RPMI8226 (cell line): ENCODE measurements around the gene LTK.

Experiments
- DNase-seq: peaks from one replicate; pipeline ENCODE4 v3.0.0-alpha.2; 2015

LTK gene

DNA sequence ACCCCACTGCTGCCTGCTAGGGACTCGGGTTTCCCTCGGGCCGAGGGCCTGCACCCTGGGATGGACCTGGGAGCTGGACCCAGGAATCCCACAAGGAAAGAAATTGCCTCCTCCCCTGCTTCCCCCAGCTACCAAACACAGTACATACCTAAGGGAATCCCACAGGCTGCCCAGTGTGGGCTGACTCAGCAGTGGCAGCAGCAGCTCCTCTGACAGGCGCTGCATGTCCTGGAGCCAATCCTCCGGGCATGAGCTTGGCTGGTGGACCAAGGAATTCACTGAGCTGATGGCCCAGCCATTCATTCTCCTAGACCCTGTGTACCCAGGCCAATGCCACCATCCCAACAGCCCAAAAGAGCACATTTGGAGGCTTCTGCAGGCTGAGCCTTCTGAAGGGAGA lies 9.5 kb upstream of the LTK start:
- no peak for DNase-seq

DNA sequence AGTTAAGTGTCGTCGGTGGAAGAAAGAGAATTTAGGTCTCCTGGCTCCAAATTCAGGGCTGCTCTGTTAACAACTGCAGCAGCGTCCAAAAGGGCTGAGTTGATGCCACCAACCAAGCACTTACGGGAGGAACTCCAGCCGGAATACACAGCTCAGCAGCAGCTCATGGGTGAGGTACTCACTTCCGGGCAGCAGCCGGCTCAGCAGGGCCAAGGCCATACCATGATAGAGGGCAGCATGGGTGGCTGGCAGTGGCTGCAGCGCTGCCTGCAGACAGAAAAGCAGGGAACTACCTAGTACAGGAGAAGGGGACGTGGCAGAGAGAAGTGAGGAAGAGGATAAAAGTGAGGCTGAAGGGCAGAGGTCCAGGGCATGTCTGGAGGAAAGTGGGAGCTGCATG lies 8.0 kb upstream of the LTK start:
- DNase-seq = no peak

DNA sequence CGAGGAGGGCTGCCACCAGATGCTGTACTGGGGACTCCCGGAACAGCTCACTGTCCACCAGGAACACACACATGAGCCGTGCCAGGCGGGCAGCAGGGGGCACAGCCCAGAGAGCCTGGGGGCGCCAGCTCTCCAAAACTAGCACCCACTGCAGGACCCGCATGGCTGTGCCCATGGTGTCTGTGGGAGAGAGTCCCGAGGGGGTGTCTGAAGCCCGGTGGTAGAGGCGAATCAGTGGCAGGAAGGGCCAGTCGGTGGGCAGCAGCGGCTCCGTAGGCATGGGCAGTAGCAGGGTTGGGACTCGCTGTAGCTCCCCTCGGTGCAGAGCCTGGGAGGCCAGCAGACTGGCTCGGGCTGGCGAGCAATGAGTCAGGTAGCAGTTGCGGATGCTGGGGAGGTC lies 7.0 kb upstream of the LTK start:
- no peak for DNase-seq

DNA sequence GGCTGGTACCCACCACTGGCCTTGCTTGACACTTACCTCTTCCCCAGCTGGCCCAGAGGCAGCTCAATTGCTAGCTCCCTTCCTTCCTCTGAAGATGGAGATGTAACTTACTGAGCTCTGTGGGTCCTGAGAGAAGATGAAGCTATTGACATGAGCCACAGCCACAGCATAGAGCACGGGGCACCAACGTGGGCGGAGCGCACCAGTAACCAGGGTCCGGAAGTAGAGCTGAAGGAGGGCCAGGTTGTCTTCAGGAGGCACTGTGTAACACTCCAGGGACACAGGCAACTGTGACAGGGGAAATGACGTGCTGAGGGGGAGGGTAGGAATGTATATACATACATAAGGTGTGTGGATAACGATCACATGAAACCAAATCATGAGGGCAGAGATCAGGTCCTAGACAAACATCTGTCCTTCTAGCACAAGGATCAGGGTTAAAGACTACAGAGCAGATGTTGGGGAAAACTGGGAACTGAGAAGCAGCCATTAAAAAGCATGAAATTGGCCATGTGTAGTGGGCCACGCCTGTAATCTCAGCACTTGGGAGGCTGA lies 4.3 kb upstream of the LTK start:
- DNase-seq = no peak

DNA sequence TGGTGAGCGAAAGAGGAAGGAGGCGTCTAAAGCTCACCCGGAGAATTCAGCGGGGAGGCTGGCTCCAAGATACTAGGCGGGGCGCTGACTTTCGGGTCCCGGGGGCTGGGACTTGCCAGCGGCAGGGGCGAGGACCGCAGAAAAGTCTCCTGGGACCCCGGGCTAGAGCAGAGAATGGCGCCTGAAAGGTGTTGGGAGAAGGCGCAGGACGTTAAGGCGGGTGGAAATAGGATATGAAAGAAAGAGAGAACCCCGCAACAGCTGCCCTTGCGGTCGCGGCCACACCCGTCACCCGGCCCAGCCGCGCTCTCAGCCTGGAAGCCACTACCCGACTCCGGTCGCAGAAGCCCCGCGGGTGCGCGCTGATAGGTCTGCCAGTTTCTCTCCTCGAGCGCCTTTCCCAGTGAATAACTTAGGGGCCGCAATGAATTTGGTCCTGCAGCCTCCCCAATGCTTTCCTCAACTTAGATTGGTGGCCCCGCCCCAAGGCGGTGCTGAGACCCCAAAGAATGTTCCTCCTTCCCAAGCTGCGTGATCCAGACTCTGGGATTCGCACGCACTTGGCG lies 604 bp downstream of the LTK start:
- DNase-seq = peak; percentile 42

DNA sequence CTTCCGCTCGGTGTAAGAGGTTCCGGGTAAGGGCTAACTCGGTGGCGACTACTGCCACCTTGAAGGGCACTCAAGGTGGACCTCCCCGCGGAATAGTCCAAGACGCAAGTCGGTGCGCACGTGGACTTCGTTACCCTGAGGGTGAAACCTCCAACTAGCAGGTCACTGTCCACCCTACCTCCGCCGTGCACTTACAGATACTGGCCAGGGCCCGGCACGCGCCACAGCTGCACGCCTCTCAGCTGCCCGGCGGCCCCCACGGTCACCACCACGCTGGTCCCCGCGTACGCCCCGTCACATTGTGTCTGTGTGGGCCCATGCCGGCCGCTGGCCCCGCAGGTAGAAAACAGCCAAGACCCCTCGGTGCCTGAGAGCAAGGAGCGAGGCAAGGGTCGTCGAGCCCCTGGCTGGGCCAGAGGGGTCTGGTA lies 1.1 kb downstream of the LTK start:
- DNase-seq = no peak

DNA sequence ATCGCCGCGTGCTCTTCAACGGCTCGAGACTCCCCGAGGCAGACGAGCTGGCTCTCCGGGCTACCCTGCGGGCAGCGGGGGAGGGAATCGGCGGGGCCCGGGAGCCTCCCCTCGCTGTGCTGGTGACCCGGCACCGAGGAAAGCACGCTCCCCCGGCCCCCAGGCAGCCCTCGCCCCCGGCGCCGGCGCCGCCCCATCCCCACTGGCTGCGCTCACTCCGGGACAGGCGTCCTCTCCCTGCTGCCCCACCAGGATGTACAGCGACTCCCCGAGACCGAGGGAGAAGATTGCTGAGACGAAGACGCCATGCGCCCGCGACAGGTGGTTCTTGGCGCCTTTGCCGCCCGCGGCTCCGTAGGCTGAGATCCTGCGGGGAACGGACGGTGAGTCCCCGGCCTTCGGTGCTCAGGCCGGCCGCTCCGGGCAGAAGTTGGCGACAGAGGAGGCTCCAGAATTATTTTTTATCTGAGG lies 1.7 kb downstream of the LTK start:
- no peak for DNase-seq

DNA sequence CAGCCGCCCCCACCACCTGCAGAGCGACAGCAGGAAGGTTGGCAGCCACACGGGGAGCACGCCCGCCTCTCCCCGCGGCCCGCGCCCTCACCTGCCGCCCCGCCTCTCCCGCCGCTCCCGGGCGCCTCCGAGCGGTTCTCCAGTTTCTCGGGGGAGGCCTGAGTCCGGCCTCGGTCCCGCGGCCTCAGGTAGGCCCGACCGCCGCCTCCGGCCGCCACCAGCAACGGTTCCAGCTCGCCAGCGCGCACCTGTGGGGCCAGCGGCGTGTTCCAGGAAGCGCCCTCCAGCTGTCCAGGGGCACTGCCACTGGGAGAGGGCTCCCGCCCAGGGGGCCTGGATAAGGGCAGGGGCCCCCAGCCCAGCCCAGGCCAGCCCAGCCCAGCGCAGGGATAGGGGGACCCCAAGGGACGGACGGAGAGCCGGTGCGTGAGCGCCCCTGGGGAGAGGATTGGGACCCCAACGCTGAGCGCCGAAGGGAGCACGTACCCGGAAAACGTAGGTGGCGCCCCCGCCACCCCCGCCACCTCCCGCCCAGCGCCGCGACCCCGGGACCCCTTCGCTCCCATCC lies 2.2 kb downstream of the LTK start:
- no peak for DNase-seq

DNA sequence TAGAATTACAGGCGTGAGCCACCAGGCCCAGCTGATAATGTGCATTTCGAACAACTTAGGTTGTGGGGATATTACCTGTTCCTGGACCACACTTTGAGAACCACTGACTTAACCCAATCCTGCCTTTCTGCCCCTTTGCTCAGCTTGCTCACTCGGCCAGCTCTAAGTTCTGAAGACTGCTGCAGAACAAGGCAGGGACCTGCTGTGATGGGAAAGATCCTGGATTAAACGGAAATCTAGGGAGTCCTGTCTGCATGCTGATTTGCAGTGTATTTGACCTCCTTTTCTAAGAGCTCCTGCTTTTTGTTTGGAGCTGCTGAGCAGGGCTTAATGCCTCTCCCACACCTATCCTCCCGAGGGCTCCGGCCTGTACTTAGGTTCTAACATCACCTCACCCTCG lies 2.9 kb downstream of the LTK start:
- DNase-seq = no peak

DNA sequence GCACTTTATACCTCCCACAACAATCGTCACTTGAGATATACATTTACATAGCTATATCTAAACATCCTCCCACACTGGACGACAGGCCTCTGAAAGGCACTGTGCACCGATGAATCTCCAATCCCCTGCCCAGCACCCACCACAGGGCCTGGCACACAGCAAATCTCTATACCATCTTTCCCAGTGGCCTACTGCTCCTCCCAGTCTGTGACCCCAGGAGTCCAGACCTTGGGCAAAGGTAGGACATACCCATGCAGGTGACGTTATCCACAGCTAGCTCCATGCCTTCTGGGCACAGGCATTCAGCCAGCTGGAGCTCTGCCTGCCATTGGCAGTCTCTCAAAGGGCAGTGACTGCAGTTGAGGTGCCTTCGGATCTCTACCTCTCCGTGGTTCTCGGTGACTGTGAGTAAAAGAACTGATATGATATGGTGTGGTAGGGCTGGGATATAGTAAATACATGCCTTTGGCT lies 5.8 kb downstream of the LTK start:
- peak; percentile 26 for DNase-seq

DNA sequence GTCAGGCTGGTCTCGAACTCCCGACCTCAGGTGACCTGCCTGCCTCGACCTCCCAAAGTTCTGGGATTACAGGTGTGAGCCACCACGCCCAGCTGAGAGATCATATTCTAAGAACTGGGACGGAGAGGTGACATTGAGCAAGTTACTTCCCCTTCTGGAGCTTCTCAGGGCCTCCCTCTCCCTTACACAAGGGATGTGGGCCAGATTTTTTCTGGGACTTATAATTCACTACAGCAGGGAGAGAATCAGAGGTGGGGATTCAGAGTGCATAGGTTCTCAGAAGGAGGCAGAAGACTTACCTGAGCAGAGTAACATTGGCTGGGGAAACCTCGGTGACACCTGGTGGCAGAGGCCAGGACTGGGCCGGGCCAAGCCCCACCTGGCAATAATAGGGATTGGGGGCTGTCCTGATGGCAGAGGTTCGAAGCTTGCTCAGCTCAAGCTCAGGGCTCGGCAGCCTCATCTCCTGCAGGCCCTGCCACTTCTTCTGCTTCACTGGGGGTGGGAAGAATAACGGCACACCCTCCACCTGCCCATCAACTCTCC lies 6.8 kb downstream of the LTK start:
- DNase-seq = no peak

DNA sequence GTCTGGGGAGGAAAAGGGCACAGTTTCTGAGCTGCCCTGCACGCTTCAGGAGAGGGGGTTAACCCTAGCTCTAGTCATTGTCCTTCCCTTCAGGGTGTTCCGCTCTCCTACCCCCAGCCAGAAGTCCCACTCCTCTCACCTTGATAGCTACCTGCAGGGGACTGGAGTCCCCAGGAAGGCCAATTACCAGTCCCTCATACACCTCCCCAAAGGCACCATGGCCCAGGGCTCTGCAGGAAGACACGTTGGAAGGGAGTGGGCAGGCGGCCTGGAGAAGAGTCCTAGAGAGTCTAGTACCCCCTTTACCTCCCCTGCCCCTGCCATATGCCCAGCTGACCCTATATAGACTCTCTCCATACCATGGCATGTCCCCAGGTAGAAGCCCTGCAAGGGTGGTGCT lies 7.9 kb downstream of the LTK start:
- no peak for DNase-seq

DNA sequence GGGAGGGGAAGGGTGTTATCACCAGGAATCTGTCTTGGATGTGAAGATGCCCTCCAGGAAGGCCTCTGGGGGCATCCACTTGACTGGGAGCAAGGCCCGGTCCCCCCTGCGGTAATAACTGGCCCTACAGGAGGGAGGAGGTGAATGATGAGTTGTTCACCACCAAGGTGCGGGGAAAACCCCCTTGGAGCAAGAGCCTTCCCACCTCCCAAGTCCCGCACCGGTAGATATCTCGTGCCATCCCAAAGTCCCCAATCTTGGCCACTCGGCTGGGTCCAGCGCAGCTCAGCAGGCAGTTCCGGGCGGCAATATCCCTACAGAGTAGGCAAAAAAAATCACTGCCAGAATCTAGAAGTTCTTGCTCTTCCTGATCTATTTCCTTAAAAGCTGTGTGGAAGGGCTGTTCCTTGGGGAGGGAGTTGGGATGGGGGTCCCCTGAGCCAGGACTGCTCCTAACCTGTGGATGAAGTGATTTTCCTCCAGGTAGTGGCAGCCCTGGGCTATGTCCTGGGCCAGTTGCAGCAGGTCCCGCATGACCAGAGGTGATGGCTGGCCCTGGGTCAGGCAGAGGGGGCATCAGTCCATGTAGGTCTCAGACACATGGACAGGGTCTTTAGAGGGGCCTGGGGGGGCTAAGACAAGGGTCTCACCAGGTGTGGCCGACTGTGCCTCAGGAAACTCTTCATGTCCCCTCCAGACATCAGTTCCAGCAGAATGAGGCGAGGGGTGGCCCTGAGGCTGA lies 8.7 kb downstream of the LTK start:
- no peak for DNase-seq

DNA sequence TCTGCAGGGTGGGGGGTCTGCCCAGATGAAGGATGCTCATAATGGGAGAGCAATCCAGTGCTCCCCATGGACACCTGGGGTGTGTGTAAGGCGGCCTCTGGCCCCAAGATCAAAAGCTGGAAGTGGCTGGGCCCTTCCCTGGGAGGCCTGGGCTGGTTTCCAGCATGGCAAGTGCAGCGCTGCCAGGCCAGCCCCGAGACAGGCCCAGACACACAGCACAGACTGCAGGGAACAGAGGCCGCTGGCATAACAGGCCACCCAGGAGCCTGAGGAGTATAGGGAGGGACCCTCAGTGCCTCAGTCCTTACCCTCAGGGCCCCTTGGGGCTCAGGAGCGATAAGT lies 10.0 kb downstream of the LTK start:
- no peak for DNase-seq

DNA sequence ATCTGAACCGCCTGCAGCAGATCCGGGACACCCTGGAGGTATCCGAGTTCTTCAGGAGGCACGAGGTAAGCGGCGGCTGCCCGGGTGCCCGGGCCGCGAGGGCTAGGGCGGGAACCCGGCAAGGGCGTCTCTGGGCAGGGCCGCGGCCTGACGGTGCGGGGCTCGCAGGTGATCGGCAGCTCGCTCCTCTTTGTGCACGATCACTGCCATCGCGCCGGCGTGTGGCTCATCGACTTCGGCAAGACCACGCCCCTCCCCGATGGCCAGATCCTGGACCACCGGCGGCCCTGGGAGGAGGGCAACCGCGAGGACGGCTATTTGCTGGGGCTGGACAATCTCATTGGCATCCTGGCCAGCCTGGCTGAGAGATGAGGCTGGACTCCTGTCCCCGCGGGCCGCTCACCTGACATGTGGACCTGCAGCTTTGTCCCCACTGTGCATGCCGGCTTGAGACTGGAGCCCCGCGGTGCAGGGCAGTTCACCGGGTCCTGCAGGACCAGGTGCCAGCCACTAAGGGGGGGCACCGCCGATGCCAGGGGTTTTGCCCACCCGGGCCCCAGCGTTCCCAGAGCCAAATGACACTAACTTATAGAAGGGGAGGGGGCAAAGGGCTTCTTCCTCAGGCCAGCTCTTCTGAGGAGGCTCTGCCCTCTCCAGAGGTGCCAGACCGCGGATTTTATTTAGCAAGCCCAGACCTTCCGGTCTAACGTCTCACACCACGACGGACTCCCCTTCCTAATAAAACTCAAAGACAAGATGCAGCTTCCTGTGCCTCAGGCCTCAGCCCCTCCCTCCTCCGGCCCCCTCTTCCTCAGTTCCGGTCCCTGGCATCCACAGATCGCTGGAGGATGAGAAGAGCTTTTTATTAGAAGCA lies 10.6 kb downstream of the LTK start:
- DNase-seq = no peak

DNA sequence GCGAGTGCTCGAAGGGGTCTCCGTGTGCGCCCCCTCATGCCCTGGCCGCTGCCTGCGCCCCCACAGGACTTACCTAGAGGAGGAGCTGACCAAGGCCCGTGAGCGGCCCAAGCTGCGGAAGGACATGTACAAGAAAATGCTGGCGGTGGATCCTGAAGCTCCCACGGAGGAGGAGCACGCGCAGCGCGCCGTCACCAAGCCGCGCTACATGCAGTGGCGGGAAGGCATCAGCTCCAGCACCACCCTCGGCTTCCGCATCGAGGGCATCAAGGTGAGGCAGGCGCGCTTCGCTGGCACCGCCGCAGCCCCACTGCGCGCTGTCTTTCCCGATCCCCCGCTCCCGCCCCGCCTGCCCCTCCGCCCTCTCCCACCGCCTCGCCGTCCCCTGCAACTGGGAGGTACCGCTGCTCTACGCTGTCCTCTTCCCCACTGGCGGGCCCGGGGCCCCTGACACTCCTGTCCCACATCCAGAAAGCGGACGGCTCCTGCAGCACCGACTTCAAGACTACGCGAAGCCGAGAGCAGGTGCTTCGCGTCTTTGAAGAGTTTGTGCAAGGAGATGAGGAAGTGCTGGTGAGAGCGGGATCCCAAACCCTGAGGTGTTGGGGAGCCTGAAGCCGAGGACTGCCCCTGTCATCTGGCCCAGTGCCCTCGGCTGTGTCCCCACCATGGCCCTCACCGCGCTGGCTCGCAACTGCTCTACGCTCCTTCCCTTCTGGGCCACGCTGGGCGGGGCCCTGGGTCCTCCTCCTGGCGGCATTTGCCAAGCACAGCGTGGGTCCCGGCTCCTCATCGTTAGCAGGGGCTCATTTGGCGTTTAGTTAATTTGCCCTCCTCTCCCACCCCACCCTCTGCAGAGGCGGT lies 11.5 kb downstream of the LTK start:
- no peak for DNase-seq

DNA sequence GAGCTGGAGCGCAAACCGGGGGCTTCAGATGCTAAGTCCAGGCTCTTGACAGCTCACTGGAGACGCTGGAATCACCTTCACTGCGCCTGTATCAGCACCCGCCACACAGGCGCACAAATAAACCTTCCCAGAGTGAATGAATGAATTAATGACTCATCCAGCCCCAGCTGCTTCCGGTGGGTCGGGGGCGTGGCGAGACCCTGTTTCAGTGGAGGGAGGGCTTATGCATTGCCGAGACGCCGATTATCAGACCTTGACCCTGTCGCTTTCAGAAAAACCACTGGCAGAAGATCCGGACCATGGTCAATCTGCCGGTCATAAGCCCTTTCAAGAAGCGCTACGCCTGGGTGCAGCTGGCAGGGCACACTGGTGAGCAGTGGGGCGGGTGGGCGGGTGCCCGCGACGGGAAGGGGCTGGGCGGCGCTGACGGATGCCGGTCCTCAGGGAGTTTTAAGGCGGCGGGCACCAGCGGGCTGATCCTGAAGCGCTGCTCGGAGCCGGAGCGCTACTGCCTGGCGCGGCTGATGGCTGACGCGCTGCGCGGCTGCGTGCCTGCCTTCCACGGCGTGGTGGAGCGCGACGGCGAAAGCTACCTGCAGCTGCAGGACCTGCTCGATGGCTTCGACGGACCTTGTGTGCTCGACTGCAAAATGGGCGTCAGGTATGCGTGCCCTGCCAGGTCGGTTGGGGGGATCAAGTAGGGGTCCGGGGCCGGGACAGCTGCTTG lies 12.3 kb downstream of the LTK start:
- DNase-seq = no peak

DNA sequence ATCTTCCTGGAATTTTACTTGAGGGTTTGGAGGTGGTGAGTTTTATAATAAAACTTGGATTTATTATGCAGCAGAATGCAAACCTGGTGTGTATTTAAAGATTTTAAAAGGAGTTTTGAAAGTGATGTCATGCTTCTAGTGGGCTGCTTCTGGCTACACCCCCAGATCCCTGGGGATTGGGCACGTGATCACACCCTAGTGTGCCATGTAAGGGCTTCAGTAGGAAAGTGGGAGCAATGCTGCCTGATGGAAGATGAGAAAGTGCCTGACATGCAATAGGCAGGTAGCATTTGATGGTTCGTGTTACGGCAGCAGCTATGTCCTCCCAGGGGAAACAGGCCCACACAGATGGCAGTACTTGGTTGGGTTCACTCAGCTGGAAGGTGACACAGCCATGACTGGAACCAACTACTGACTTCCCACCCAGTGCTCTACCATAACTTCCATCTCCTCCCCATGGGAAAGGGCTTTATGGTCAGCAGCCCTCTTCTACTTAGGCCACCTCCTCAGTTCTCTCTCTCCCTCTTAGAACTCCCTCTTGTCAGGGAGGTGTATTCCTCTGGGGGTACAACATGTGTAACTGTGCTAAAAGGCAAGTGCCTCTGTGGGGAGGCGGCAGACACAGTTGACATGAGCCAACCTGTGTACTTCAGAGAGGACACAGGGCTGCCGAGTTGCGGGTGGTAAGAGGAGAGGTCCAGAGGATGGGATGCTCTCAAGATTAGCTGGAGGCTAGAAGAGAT lies 14.3 kb downstream of the LTK start:
- no peak for DNase-seq

DNA sequence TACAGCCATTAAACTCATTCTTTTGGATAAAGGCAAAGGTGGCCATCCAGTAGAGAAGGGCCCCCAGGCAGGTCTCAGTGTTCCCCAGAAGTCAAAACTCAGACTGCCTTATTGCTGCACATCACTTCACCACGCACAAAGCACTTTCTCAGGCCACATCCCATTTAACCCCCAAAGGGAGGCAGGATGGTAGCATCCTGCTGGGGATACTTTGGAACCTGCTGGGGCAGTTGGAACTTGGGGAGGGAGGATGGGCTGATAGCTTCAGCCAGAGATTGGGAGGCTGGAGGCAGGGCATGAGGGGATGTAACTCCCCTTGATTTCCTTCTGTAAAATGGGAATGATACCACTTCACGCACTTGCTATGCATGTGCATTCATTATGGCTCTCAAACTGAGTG lies 15.0 kb downstream of the LTK start:
- no peak for DNase-seq
